ENCODE measurements around the gene MAP3K3. TPM values are rescaled to one million over a fixed set of nuclear protein-coding genes. Genes with fewer than 3 reads are reported as not detected.

MAP3K3 gene
- total and polyA plus RNA-seq, 9 donors = 32.2 to 41.0 (median 36.3) TPM

DNA sequence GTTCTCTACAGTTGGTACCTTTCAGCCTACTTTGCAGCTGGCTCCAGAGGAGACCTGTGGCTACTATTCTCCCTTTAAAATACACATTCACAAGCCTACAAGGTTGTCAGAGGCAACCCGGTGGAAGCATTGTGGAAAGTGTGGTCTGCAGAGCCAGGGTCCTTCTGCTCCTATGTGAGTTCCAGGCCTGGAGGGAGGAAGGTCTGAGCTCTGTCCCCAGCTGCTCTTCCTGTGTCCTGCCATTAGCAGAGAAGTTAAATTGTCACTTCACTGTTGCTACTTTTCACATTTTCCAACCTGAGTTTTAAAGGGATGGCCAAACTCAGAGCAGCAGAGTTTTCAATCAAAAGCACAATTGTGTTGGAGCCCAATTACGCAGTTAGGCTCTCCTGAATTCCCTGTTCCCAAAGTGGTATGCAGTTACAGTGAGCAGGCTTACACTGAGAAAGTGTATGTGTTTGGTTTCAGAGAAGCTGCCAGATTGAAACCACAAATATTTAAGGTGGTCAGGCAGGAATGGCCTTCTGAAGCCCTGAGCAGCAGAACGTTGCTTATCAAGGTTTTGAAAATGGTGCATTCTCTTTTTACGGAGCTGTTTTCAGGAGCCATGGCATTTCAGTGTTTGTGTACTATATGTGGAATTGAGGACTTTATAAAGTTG, 25.0 kb downstream of the MAP3K3 start:
- no peak for TF ChIP-seq POLR2A (IDR thresholded peaks at IDR 0.05)
- no peak for TF ChIP-seq EP300 (IDR thresholded peaks at IDR 0.05)
- TF ChIP-seq, protein P1, sequence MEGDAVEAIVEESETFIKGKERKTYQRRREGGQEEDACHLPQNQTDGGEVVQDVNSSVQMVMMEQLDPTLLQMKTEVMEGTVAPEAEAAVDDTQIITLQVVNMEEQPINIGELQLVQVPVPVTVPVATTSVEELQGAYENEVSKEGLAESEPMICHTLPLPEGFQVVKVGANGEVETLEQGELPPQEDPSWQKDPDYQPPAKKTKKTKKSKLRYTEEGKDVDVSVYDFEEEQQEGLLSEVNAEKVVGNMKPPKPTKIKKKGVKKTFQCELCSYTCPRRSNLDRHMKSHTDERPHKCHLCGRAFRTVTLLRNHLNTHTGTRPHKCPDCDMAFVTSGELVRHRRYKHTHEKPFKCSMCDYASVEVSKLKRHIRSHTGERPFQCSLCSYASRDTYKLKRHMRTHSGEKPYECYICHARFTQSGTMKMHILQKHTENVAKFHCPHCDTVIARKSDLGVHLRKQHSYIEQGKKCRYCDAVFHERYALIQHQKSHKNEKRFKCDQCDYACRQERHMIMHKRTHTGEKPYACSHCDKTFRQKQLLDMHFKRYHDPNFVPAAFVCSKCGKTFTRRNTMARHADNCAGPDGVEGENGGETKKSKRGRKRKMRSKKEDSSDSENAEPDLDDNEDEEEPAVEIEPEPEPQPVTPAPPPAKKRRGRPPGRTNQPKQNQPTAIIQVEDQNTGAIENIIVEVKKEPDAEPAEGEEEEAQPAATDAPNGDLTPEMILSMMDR (IDR thresholded peaks at IDR 0.05) = no peak
- H3K4me3 ChIP-seq = no peak overlapping the region
- no peak overlapping the region for H3K27ac ChIP-seq
- DNase-seq = no peak
- no peaks in the 10 kb centered on the region for H3K4me1 ChIP-seq (ENCODE audit: insufficient read depth)
- intact Hi-C loops (cut with DNase I) = no loop called here
- no peaks in the 10 kb centered on the region for H3K9me3 ChIP-seq
- no peaks in the 10 kb centered on the region for H3K27me3 ChIP-seq
- no peaks in the 10 kb centered on the region for H3K36me3 ChIP-seq
- 40 to 60% (median 46%) methylated on average over 4 of the region's 4 CpGs for WGBS, 3 donors

GRCh38 chr17:63647936-63648335, 25.7 kb downstream of the MAP3K3 start:
- Histone ChIP-seq H3K27ac (no peak overlapping the region), H3K36me3 (no peaks in the 10 kb centered on the region), H3K27me3 (no peaks in the 10 kb centered on the region), H3K4me1 (ENCODE audit: insufficient read depth) (no peaks in the 10 kb centered on the region), H3K9me3 (no peaks in the 10 kb centered on the region), H3K4me3 (no peak overlapping the region)
- no peak for DNase-seq
- no peak for TF ChIP-seq EP300 (IDR thresholded peaks at IDR 0.05)
- no peak for TF ChIP-seq POLR2A (IDR thresholded peaks at IDR 0.05)
- TF ChIP-seq, protein P1 (IDR thresholded peaks at IDR 0.05) = no peak
- intact Hi-C loops (cut with DNase I) = no loop called here

DNA sequence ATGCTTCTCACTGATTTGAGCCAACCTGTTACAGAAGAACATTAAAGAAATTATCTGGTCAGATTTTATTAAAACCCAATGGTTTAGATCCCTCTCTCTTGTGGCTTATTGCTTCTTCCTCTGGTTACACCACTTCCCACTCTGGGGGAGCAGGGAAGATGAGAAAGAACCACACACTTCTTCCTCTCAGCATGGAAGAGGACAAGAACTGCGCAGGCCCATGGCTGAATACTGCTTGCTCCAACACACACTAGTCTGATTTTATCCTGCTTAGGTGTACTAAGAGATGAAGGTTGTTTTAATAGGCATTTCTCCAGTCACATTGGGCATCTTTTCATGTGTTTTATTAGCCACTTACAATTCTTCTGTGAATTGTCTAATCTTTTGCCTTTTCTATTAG, 27.6 kb downstream of the MAP3K3 start:
- H3K36me3 ChIP-seq = no peaks in the 10 kb centered on the region
- H3K9me3 ChIP-seq = no peaks in the 10 kb centered on the region
- no peaks in the 10 kb centered on the region for H3K27me3 ChIP-seq
- no peak for DNase-seq
- intact Hi-C loops (cut with DNase I) = no loop called here
- no peak overlapping the region for H3K27ac ChIP-seq
- no peak overlapping the region for H3K4me3 ChIP-seq
- TF ChIP-seq, protein P1 (IDR thresholded peaks at IDR 0.05) = no peak
- TF ChIP-seq EP300 (IDR thresholded peaks at IDR 0.05) = no peak
- TF ChIP-seq POLR2A (IDR thresholded peaks at IDR 0.05) = no peak
- peaks cover 2% of the 10 kb centered on the region for H3K4me1 ChIP-seq (ENCODE audit: insufficient read depth)
- WGBS, 3 donors = 93 to 100% (median 95%) methylated on average over 1 of the region's 1 CpG

DNA sequence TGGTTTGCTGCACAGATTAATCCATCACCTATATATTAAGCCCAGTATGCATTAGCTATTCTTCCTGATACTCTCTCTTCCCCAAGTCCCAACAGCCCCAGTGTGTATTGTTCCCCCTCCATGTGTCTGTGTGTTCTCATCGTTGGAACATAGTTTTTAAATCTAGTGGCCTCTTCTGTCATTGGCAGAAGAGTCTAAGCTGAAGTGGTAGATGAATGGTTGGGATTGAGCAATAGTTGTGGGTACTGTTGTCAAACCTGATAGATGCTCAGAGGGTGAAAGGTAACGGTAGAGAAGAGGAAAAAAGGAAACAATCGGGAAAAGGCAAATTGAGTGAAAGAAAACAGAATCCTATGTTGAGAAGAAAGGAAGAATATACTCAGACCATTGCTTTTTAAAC, 29.9 kb downstream of the MAP3K3 start:
- H3K36me3 ChIP-seq = no peaks in the 10 kb centered on the region
- no peaks in the 10 kb centered on the region for H3K9me3 ChIP-seq
- TF ChIP-seq, protein P1 (IDR thresholded peaks at IDR 0.05) = no peak
- TF ChIP-seq EP300 (IDR thresholded peaks at IDR 0.05) = no peak
- no peak for TF ChIP-seq POLR2A (IDR thresholded peaks at IDR 0.05)
- H3K27me3 ChIP-seq = no peaks in the 10 kb centered on the region
- intact Hi-C loops (cut with DNase I) = no loop called here
- 73 to 76% (median 76%) methylated on average over 3 of the region's 3 CpGs for WGBS, 3 donors
- peaks cover 2% of the 10 kb centered on the region for H3K4me1 ChIP-seq (ENCODE audit: insufficient read depth)
- H3K27ac ChIP-seq = no peak overlapping the region
- no peak overlapping the region for H3K4me3 ChIP-seq
- DNase-seq = no peak

Data from ovary (tissue), 9 donors.